WTC11 (cell line): ENCODE results near the gene BICDL2. TPM values are rescaled to one million over a fixed set of nuclear protein-coding genes. Genes with fewer than 3 reads are reported as not detected.

Experiments
- ATAC-seq: fragments of 200-7000 bp; cut with Tn5 transposase; 2 replicates; pipeline ENCODE4 v1.10.0; 2021; ENCODE audit warnings: mild to moderate bottlenecking, moderate library complexity
- CTCF ChIA-PET: fragments of 300-600 bp; sonication (Branson Sonifier 250); formaldehyde crosslinking; loops from one replicate; lab custom pipeline; 2021; ENCODE audit warnings: antibody characterized with exemption; lab: Charles Lee
- POLR2A ChIA-PET: fragments of 350-600 bp; sonication (Branson Sonifier 250); formaldehyde crosslinking; loops from one replicate; lab custom pipeline; 2021; ENCODE audit warnings: antibody characterized with exemption; lab: Charles Lee
- DNase-seq: peaks from one replicate; pipeline ENCODE4 v3.0.0; 2021; ENCODE audit warnings: low spot score
- H3K27ac Mint-ChIP-seq: 2 replicates; pipeline ENCODE4 v1.8.0; 2021; ENCODE audit warnings: mixed read lengths
- H3K27me3 Mint-ChIP-seq: 2 replicates; pipeline ENCODE4 v1.8.0; 2021; ENCODE audit warnings: low read depth, mild to moderate bottlenecking, moderate library complexity, mixed read lengths
- H3K36me3 Mint-ChIP-seq: 2 replicates; pipeline ENCODE4 v1.8.0; 2021; ENCODE audit warnings: mixed read lengths
- H3K4me1 Mint-ChIP-seq: 2 replicates; pipeline ENCODE4 v1.8.0; 2022; ENCODE audit warnings: mixed read lengths
- H3K4me3 Mint-ChIP-seq: 2 replicates; pipeline ENCODE4 v1.8.0; 2021; ENCODE audit warnings: mild to moderate bottlenecking, moderate library complexity, mixed read lengths
- H3K9me3 Mint-ChIP-seq: 2 replicates; pipeline ENCODE4 v1.8.0; 2021; ENCODE audit warnings: mixed read lengths
- ATF1 ChIP-seq: sonication (generic); formaldehyde crosslinking; IDR thresholded peaks from 2 replicates; pipeline ENCODE4 v1.8.1; 2023; ENCODE audit warnings: mild to moderate bottlenecking, moderate library complexity, missing genetic modification reagents
- CDX4 ChIP-seq: fragments of 250-450 bp; sonication (Bioruptor Pico); IDR thresholded peaks from 2 replicates; pipeline ENCODE4 v1.9.0; 2021; ENCODE audit warnings: moderate library complexity, mild to moderate bottlenecking, inconsistent platforms, borderline replicate concordance
- E2F5 ChIP-seq: sonication (generic); formaldehyde crosslinking; IDR thresholded peaks from 2 replicates; pipeline ENCODE4 v1.8.1; 2022; ENCODE audit warnings: mild to moderate bottlenecking, moderate library complexity, missing genetic modification reagents
- ERG ChIP-seq: fragments of 250-450 bp; sonication (Bioruptor Pico); IDR thresholded peaks from 2 replicates; pipeline ENCODE4 v1.8.0; 2021; ENCODE audit warnings: mild to moderate bottlenecking
- FOXJ3 ChIP-seq: sonication (generic); formaldehyde crosslinking; IDR thresholded peaks from 2 replicates; pipeline ENCODE4 v1.9.0; 2021; ENCODE audit warnings: missing genetic modification reagents, mild to moderate bottlenecking, borderline replicate concordance
- FOXK1 ChIP-seq: sonication (generic); formaldehyde crosslinking; IDR thresholded peaks from 2 replicates; pipeline ENCODE4 v1.8.0; 2022; ENCODE audit warnings: mild to moderate bottlenecking, moderate library complexity, missing genetic modification reagents
- FOXP1 ChIP-seq: sonication (generic); formaldehyde crosslinking; IDR thresholded peaks from 2 replicates; pipeline ENCODE4 v1.8.0; 2022; ENCODE audit warnings: missing genetic modification reagents, mild to moderate bottlenecking, moderate library complexity, borderline replicate concordance
- GABPB1 ChIP-seq: sonication (generic); formaldehyde crosslinking; IDR thresholded peaks from 2 replicates; pipeline ENCODE4 v1.8.1; 2023; ENCODE audit warnings: mild to moderate bottlenecking, missing genetic modification reagents
- MAX ChIP-seq: sonication (generic); formaldehyde crosslinking; IDR thresholded peaks from 2 replicates; pipeline ENCODE4 v1.8.0; 2022; ENCODE audit warnings: mild to moderate bottlenecking, missing genetic modification reagents
- MYBL2 ChIP-seq: sonication (generic); formaldehyde crosslinking; IDR thresholded peaks from 2 replicates; pipeline ENCODE4 v1.8.1; 2023; ENCODE audit warnings: mild to moderate bottlenecking, moderate library complexity, missing genetic modification reagents
- NFATC4 ChIP-seq: fragments of 250-450 bp; sonication (Bioruptor Pico); IDR thresholded peaks from 2 replicates; pipeline ENCODE4 v1.9.0; 2021; ENCODE audit warnings: mild to moderate bottlenecking
- NFE2L1 ChIP-seq: sonication (generic); formaldehyde crosslinking; IDR thresholded peaks from 2 replicates; pipeline ENCODE4 v1.8.1; 2023; ENCODE audit warnings: missing genetic modification reagents
- OVOL2 ChIP-seq: fragments of 250-450 bp; sonication (Bioruptor Pico); IDR thresholded peaks from 2 replicates; pipeline ENCODE4 v1.9.0; 2021; ENCODE audit warnings: mild to moderate bottlenecking, borderline replicate concordance
- SMAD3 ChIP-seq: sonication (generic); formaldehyde crosslinking; IDR thresholded peaks from 2 replicates; pipeline ENCODE4 v1.8.0; 2022; ENCODE audit warnings: missing genetic modification reagents, mild to moderate bottlenecking, borderline replicate concordance
- SOX15 ChIP-seq: fragments of 250-450 bp; sonication (Bioruptor Pico); IDR thresholded peaks from 2 replicates; pipeline ENCODE4 v1.9.0; 2021; ENCODE audit warnings: mild to moderate bottlenecking
- STAT6 ChIP-seq: sonication (generic); formaldehyde crosslinking; conservative IDR thresholded peaks from 2 replicates; pipeline ENCODE4 v1.8.1; 2023; ENCODE audit warnings: mild to moderate bottlenecking, low read depth, missing genetic modification reagents, moderate library complexity
- ZMAT4 ChIP-seq: fragments of 250-450 bp; sonication (Bioruptor Pico); IDR thresholded peaks from 2 replicates; pipeline ENCODE4 v1.9.0; 2021; ENCODE audit warnings: mild to moderate bottlenecking
- ZNF138 ChIP-seq: sonication (generic); formaldehyde crosslinking; conservative IDR thresholded peaks from 2 replicates; pipeline ENCODE4 v1.8.1; 2022; ENCODE audit warnings: mild to moderate bottlenecking, moderate library complexity, missing genetic modification reagents
- ZNF263 ChIP-seq: sonication (generic); formaldehyde crosslinking; IDR thresholded peaks from 2 replicates; pipeline ENCODE4 v1.8.1; 2022; ENCODE audit warnings: low read depth, mild to moderate bottlenecking, moderate library complexity, missing genetic modification reagents
- ZNF396 ChIP-seq: fragments of 250-450 bp; sonication (Bioruptor Pico); IDR thresholded peaks from 2 replicates; pipeline ENCODE4 v1.8.0; 2021; ENCODE audit warnings: mild to moderate bottlenecking, moderate library complexity, borderline replicate concordance
- ZNF512 ChIP-seq: sonication (generic); formaldehyde crosslinking; IDR thresholded peaks from 2 replicates; pipeline ENCODE4 v1.8.1; 2022; ENCODE audit warnings: missing genetic modification reagents, borderline replicate concordance
- total RNA-seq: library from RNA; stranded (reverse); gene quantifications from 3 replicates; pipeline ENCODE4 v1.2.3, GENCODE V29; 2021

Gene BICDL2
- total RNA-seq, 1 experiment from 2014 or later, result 28.2 TPM

GRCh38 chr16:3051494-3051893, 14.8 kb upstream of the BICDL2 start (continued):
- no peak for TF ChIP-seq ZNF512 (CRISPR knock-in tag)
- TF ChIP-seq FOXK1 (CRISPR knock-in tag), result no peak
- no peak for TF ChIP-seq FOXP1 (CRISPR knock-in tag)
- TF ChIP-seq ZNF263 (CRISPR knock-in tag), result no peak
- no peak for TF ChIP-seq NFE2L1
- no peak for TF ChIP-seq FOXJ3 (CRISPR knock-in tag)
- no peak for TF ChIP-seq NFATC4
- TF ChIP-seq MYBL2 (CRISPR knock-in tag), result no peak

GRCh38 chr16:3051009-3051408, 14.3 kb upstream of the BICDL2 start:
- POLR2A ChIA-PET, result interaction anchor here (0.7 kb wide), 1 partner anchor 37 kb away, joined by 3 read pairs; no protein-coding TSS in a partner anchor
- Mint-ChIP-seq H3K9me3 (0 out of 2 replicates have a peak, but pooled peaks cover 6% of the 10 kb centered on the region), H3K27me3 (peaks cover 24% of the 10 kb centered on the region), H3K27ac (no peak overlapping the region), H3K4me3 (no peak overlapping the region), H3K36me3 (peaks cover 18% of the 10 kb centered on the region), H3K4me1 (peaks cover 23% of the 10 kb centered on the region)
- CTCF ChIA-PET, result interaction anchor here (5.2 to 5.8 kb wide), 2 partner anchors 8 to 19 kb away, joined by 59 to 86 read pairs; no protein-coding TSS in a partner anchor
- DNase-seq (no peak), ATAC-seq (no peak)
- TF ChIP-seq ZNF396 (no peak), ATF1 (no peak), ZNF138 (CRISPR knock-in tag) (no peak), E2F5 (CRISPR knock-in tag) (no peak), GABPB1 (no peak), MAX (CRISPR knock-in tag) (no peak), STAT6 (CRISPR knock-in tag) (no peak), FOXJ3 (CRISPR knock-in tag) (no peak), CDX4 (CRISPR knock-in tag) (no peak), ERG (CRISPR knock-in tag) (no peak), SOX15 (CRISPR knock-in tag) (no peak), FOXP1 (CRISPR knock-in tag) (no peak), ZMAT4 (CRISPR knock-in tag) (no peak), OVOL2 (CRISPR knock-in tag) (no peak), SMAD3 (CRISPR knock-in tag) (no peak)
